Activated CD8-positive, alpha-beta memory T cell treated with anti-CD3 and anti-CD28 coated beads, Interleukin-2, amount 50 U/mL, for 4 hours (primary cell): ENCODE measurements around the gene PKD2L1.
"Not testable (repeated sequence)": the region's sequence is repeated elsewhere in the genome, so short reads cannot be mapped to it uniquely, and the experiment has no call there.

ENCODE experiments used
- DNase-seq: peaks from one replicate; pipeline ENCODE4 v3.0.0-alpha.2; 2020

Gene PKD2L1

DNA sequence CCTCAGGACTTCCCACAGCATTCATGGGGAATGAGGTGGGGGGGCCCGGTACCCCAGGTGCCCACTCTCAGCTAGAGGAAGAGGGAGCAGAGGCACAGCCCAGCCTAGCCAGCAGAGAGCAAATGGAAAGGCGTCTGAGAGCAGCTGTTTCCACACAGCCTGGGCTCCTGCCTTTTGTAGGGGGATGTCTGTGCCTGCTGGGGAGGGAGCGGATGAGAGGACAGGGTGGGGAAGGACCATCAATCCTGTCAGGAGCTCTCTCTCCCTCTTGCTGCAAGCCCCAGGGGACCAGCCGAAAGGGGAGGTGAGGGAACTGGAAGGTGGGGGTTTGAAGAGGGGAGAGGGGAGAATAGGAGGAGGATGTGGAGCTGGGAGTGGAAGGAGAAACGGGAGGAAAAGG is at the start of gene PKD2L1:
Gene PKD2L1, minus strand, starts transcription at position 150 of the 400 bp plus-strand sequence. Its CDS starts 125 bp downstream, at position 25.
- no peak for DNase-seq

DNA sequence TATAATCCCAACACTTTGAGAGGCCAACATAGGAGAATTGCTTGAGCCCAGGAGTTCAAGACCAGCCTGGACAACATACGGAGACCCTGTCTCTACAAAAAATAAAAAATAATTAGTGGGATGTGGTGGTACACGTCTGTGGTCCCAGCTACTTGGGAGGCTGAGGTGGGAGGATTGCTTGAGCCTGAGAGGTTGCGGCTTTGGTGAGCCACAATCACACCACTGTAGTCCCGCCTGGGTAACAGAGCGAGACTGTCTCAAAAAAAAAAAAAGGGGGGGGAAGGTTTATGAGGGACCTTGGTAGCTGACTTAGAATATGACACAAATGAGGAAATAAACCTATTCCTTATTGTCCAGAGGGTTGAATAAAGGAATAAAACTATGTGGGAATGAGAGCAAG is 47.8 kb upstream of the PKD2L1 start:
- DNase-seq, result no peak

DNA sequence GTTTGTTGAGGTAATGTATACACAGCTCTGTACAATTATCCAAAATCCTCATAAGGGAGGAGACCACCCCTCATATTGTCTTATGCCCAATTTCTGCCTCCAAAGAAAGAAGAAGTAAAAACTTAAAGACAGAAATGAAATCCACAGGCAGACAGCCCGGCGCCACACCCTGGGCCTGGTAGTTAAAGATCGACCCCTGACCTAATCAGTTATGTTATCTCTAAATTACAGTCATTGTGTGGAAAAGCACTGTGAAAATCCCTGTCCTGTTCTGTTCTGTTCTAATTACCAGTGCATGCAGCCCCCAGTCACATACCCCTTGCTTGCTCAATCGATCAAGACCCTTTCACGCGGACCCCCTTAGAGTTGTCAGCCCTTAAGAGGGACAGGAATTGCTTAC is 46.6 kb upstream of the PKD2L1 start:
- DNase-seq, result not testable (repeated sequence)

DNA sequence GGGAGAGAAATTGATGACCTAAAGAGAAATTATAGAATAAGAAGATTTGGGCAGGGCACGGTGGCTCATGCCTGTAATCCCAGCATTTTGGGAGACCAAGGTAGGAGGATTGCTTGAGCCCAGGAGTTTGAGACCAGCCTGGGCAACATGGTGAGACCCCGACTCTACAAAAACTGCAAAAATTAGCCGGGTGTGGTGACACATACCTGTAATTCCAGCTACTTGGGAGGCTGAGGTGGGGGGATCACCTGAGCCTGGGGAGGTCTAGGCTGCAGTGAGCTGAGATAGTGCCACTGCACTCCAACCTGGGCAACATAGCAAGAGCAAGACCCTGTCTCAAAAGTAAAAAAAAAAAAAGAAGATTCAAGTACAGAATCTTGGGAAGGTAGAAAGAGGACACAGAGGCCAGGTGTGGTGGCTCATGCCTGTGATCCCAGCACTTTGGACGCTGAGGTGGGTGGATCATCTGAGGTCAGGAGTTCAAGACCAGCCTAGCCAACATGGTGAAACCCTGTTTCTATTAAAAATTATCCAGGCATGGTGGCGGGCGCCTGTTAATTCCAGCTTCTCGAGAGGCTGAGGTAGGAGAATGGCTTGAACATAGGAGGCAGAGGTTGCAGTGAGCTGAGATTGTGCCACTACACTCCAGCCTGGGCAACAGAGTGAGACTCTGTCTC is 44.8 kb upstream of the PKD2L1 start:
- DNase-seq, result not testable (repeated sequence)

DNA sequence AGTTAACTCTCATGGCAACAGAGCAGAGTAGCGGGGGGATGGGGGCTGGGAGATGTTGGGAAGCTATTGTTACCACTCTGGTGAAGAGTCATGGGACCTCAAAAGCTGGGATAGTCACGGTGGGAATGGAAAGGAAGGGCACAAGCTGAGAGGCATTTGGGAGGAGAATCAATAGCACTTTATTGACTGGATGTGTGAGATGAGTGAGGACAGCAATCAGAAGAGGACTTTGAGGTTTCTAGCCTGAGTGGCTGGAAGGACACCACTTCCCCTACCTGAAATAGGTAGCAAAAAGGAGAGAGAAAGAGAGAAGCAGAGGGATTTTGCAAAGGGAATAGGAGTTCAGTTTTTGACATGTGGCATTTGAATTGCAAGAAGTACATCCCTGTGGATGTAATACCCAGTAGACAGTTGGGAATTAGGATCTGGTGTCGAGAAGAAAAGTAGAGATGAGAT is 44.2 kb upstream of the PKD2L1 start:
- no peak for DNase-seq

DNA sequence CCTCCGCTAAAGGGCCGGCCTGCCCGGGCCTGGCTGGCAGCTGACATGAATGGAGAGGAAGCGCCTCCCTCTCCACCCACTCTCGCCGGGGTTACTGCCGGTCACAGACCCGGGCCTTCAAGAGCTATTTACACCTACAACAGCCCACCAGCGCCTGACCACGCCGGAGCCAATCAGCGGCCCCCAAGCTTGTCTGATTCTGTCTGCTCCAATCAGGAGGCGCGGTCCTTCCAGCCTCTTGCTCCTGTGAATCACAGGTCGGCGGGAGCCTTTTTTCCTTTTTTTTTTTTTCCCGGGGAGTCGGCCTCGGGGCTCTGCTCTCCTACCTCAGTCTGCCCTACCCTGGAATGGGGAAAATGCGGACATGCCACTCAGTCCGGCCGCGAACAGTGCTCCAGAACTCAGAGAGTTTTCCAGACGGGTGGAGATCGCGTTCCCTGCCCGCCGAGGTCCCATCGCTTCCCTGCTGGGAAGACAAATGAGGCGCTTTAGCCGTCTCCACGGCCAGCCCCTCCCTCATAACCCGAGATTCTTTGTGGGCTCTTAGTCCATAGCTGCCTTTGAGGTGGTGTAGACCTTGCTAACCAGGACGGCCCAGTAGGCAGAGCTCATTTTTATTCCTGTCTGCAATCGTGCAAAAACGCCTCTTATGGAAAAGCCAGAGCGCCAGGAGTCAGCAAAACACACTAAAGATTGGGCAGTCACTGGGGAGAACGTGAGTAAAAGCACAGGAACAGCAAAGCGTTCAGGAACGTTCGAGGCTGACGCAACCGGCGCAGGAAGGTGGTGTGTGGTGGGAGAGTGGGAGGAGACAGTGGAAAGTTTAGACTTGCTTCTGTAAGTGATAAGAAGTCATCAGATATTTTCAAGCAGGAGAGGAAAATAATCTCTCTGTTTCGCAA is 43.5 kb upstream of the PKD2L1 start:
- peak; percentile 84 for DNase-seq

DNA sequence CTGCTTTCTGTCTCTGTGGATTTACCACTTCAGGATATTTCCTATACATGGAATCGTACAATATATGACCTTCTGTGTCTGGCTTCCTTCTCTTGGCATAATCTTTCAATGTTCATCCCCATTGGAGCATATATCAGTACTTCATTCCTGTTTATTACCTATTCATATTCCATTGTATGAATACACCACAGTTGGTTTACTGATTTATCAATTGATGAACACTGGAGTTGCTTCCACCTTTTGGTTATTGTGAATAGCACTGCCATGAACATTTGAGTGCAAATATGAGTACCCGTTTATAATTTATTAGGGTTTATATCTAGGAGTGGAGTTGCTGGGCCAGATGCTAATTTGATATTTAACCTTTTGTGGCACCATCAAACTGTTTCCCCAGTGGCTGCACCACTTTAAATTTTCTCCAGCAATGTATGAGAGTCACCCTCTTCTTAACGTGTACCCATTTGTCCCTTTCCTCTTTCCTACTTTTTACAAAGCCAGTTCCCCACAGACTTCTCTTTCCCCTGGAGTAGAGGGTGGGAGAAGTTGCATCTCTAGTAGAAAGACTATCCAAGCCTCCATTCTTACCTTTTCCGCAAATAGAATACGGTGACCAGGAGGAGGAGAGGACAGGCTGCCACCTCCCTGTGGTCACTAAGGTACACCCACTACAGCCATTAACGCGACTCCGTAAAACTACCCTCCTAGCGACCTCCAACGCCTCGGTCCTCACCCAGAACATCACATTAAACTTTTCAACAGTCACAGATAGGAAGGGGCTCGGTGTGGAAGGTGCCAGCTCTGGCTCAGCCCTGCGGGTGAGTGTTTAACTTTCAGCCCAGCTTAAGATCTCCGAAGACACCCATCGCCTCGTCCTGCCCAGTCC is 42.6 kb upstream of the PKD2L1 start:
- no peak for DNase-seq

DNA sequence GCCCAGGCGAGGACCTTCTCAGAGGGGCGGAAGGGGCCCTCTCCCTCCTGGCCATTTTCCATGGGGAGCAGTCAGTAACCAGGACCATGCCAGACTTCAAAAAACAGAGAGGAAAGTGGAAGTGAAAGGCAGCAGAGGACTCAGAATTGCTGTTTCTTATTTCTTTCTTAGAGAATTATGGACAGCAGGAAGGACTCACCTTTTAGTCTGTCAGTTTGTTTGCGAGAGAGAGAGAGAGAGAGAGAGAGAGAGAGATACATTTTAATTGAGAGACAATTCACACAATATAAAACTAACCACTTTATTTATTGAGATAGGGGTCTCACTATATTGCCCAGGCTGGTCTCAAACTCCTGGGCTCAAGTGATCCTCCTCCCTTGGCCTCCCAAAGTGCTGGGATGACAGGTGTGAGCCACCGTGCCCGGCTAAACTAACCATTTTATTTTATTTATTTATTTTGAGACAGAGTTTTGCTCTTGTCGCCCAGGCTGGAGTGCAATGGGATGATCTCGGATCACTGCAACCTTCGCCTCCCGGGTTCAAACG is 41.5 kb upstream of the PKD2L1 start:
- DNase-seq, result no peak

DNA sequence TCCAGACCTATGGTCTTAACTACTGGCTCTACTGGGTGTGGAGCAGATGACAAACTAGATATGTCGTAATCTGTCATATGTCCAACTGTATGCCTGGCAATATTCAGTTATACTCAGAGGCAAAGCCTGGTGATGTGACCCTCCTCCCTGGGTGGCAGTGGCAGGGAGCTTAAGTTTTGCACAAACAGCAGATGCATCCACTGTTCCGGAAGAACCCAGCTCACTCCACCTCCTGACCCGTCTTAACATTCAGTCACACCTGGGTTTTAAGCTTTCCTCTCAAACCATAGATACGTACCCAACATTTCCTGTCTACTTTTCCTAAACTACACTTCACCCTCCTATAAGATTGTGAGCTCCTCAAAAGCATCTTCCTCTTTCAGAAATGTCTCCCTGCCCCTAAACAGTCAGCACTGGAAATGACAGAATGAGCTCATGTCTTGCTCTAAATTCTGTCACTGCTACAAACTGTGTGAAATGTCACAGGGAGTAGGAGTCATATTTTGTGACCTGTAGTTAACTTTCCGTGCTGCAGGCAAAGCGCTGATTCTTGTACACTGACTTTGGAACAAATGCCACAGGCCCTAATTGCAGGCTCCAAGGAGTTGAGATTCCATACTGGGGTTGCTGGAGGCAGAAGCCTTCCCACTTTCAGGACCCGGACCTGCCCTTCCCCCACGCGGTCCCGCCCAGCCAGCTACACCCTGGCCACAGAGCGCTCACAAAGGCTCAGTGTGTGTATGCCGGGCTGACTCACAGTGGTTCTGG is 40.9 kb upstream of the PKD2L1 start:
- DNase-seq, result peak; percentile 53

DNA sequence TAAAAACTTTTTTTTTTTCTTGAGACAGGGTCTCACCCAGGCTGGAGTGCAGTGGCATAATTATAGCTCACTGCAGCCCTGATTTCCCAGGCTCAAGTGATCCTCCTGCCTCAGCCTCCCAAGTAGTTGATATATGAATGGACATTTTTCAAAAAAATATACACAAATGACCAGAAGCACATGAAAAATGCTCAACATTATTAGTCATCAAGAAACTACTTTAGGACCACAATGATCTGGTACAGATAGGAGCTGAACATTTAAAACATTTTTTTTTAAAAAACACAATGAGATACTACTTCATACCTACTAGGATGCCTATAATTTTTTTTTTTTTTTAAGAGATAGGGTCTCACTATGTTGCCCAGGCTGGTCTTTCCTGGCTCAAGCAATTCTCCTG is 38.7 kb upstream of the PKD2L1 start:
- DNase-seq, result no peak

DNA sequence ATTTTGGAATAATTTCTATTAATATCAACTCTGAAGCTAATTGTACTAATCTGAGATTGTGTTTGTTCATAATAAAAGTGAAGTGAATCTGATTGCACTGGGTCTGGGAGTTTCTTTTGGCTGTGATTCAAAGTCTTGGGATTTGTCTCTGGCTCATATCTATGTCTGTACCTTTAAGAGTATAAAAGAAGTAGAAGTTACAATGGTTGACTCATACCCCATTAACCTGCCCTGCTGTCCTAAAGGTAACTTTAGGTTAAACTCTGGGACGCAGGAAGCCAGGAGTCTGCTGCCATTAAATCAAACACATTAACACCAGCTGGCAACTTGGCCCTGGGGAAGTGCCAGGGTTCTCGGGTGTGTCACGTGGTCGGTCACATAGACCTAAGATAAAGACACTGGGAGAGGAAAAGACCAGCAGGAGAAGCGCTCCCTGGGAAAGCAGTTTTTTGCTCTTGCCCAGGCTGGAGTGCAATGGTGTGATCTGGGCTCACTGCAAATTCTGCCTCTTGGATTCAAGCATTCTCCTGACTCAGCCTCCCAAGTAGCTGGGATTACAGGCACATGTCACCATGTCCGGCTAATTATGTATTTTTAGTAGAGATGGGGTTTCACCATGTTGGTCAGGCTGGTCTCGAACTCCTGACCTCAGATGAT is 34.8 kb upstream of the PKD2L1 start:
- no peak for DNase-seq

DNA sequence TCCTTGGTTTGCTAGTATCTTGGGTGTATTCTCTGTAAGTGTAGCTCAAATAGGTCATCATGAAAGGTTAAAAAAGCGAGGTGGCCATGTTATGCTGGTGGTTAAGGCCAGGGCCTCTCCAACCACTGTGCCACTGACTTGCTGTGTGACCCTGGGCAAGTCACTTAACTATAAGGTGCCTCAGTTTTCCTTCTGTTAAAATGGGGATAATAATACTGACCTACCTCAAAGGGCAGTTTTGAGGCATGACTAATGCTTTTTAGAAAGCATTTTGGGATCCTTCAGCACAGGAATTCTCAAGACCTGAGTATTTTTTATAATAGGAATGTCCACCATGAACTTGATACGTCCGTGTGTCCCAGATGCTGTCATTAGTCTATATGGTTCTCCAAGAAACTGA is 34.1 kb upstream of the PKD2L1 start:
- no peak for DNase-seq

DNA sequence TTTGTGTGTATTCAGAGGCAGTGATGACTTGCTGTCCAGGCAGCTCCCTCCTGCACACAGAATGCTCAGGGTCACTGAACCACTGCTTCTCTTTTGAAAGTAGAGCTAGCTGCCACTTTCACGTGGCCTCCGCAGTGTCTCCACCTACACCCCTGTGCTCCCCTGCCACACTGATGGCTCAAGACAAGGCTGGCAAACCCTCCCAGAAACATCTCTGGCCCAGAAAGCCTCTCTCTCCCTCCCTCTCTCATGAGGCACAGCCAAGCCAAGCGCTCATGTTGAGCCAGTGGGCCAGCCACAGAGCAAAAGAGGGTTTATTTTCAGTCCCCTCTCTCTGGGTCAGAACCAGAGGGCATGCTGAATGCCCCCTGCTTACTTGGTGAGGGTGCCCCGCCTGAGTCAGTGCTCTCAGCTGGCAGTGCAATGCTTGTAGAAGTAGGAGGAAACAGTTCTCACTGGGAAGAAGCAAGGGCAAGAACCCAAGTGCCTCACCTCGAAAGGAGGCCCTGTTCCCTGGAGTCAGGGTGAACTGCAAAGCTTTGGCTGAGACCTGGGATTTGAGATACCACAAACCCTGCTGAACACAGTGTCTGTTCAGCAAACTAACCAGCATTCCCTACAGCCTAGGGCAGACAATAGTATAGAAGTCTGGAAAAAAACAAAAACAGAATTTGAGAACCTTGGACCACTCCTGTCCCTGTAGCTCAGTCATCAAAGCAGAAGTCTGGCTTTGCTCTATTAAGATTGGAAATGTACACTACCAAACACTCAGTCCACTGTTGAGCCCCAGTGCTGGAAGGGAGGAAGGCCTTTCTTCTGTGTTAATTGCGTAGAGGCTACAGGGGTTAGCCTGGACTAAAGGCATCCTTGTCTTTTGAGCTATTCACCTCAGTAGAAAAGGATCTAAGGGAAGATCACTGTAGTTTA is 32.8 kb upstream of the PKD2L1 start:
- DNase-seq, result no peak

DNA sequence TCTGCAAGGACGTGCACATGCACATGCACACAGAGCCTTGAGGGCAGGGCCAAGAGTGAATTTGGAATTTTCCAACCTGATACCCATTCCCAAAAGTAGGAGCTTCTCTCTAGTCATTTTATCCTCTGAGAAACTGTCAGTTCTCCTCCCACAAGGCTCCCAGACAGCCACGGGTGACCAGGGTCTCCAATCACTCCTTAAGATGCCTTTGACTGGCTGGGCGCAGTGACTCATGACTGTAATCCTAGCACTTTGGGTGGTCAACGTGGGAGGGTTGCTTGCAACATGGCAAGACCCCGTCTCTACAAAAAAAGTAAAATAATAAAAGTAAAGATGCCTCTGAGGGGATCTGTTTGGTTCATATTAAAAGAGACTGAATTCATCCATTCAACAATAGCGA is 30.2 kb upstream of the PKD2L1 start:
- no peak for DNase-seq

DNA sequence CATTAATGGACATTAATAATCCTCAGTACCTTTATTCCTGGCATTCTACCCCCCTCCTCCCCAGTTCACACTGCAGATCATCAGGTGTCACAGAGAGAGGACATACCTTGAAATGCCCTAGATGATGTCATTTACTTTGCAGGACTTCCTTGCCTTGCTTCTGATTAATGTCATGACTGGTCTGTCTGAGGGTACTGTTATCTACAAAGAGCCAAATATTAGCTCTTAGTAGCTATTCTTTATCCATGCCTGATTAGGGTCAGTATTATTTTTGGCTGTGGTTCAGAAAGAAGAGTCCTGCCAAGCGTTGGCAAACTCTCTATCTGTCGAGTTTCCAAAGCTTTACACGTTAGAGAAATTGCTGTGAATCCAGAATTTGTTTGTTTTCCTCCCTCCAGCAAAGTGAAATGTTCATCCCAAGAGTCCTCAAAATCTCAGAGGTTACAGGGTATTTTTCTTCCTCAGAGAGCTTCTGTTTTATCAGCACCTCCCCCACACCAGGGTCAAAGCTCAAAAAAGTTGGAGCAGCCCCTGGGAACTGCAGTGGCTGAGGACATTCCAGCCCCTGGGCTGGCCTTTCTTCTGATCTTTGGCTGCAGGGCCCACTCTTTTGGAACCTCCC is 29.6 kb upstream of the PKD2L1 start:
- DNase-seq, result no peak

DNA sequence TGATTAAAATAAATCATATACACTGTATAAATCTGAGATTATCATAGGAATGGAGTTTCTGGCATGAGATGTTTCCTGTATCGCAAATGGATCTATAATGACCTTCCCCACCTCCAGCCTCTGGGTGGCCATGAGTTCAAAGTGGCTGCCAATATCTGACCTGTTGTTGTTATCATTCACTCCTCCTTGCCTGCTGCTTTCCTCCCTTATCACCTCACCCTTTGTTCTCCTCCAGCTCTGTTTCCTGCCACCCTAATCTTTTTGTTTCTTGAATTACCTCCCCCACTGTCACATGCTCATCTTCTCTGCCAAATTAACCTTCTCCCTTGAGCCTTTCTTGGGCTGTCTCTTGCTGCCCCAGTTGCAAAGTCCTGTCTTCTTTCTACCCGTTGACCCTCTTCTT is 29.0 kb upstream of the PKD2L1 start:
- no peak for DNase-seq

DNA sequence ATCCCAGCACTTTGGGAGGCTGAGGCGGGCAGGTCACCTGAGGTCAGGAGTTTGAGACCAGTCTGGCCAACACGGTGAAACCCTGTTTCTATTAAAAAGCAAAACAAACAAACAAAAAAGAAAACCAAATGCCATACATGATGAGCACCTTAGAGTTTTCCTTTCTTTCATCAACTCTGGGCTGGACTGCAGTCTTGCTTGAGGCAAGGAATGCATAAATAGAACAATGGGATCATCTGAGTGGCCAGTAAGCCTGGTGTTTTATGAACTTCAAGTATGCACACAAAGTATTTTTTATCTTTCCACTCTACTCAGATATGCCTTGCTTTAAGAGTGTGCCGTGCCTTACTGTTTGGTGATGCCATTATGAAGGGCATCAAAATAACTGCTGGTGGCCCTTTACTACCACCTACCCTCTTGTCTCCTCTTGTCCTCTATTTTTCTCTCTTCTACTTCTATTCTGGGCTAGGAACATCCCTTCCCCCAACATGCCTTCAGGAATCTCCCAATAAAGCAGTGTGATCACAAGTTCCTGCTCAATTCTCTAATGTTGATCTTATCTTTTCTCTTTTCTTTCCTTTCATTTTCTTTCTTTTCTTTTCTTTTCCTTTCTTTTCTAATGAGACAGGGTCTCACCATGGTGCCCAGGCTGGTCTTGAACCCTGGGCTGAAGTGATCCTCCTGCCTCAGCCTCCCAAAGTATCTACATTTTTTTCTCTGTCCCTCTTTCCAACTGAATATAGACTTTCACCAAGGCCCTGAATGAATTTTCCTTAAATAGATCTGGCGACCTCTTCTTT is 27.2 kb upstream of the PKD2L1 start:
- no peak for DNase-seq

DNA sequence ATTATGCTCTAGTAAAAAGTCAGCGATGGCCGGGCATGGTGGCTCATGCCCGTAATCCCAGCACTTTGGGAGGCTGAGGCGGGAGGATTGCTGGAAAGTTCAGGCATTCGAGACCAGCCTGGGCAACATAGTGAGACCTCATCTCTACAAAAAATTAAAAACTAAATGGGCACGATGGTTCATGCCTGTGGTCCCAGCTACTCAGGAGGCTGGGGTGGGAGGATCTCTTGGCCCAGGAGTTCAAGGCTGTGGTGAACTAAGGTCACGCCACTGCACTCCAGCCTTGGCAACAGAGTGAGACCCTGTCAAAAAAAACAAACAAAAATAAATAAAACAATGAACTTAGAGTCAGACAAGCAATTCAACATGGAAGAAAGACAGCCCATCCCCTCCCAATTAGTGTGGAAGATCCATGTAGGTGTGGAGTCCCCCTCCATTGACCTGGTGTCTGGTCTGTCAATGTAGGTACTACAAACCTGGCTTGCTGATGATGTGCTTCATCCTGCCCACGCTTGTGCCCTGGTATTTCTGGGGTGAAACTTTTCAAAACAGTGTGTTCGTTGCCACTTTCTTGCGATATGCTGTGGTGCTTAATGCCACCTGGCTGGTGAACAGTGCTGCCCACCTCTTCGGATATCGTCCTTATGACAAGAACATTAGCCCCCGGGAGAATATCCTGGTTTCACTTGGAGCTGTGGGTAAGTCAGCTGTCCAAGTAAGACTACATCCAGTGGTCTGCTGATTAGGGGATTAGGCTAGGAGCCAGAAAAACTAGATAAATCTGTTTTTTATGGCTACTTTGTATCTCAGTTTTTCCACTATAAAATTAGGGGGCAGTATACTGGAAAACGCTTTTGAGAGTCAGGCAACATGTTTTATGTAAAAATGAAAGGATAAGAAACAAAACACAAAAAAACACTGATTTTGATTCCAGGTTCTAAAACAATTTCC is 26.3 kb upstream of the PKD2L1 start:
- no peak for DNase-seq
